SJCRH30 (cell line): ENCODE data around the gene L3MBTL1. TPM values are rescaled to one million over a fixed set of nuclear protein-coding genes. Genes with fewer than 3 reads are reported as not detected.

Source experiments
- DNase-seq, 2 experiments: peaks; one replicate each; pipeline ENCODE4 v3.0.0-alpha.2; 2015 to 2020
- H3K27ac ChIP-seq: fragments of 250-450 bp; sonication (Bioruptor Pico); 2 replicates; pipeline ENCODE4 v1.5.1; 2020; ENCODE audit warnings: mild to moderate bottlenecking, moderate library complexity
- H3K27me3 ChIP-seq: fragments of 250-450 bp; sonication (Bioruptor Pico); 2 replicates; pipeline ENCODE4 v1.5.1; 2020; ENCODE audit warnings: mild to moderate bottlenecking, moderate library complexity
- H3K36me3 ChIP-seq: fragments of 250-450 bp; sonication (Bioruptor Pico); 2 replicates; pipeline ENCODE4 v1.5.1; 2020; ENCODE audit warnings: mild to moderate bottlenecking, moderate library complexity
- H3K4me1 ChIP-seq: fragments of 250-450 bp; sonication (Bioruptor Pico); 2 replicates; pipeline ENCODE4 v1.5.1; 2020; ENCODE audit warnings: mild to moderate bottlenecking, moderate library complexity
- H3K4me3 ChIP-seq: fragments of 250-450 bp; sonication (Bioruptor Pico); 2 replicates; pipeline ENCODE4 v1.5.1; 2020; ENCODE audit warnings: mild to moderate bottlenecking, moderate library complexity
- H3K9me3 ChIP-seq: fragments of 250-450 bp; sonication (Bioruptor Pico); replicated peaks from 2 replicates; pipeline ENCODE4 v1.5.1; 2020; ENCODE audit warnings: mild to moderate bottlenecking, moderate library complexity
- total RNA-seq: library from RNA; depleted of rRNA; stranded (reverse); fragments of >200 nt; shearing (Covaris generic); gene quantifications from 2 replicates; pipeline ENCODE4 v1.2.3, GENCODE V29; 2014

Gene L3MBTL1
- total RNA-seq, 1 experiment from 2014 or later = 6.5 TPM

DNA sequence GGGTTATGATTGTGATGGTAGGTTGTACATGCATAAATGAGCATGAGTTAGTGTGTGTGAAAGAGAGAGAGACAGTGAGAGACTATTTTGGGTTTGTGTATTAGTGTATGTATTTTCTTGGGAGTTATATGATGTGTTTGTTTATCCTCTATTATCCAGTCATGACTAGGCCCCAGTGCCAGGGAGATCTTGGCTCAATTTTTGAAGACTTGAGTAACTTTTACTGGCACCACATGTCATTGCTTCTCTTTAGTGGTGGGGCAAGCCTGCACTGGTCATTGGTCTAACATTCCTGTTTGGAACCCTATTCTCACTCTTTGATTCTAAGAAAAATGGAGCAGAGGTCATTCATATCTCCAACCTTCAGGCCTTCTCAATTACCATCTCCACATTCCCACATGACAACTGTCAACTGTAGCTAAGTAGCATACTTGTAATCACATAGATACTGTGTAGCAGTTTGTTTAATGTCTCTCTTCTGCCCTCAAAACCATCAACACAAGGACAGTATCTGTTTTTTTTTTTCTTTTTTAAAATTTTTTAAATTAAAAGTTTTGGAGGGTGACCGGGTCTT lies 8.8 kb downstream of the L3MBTL1 start:
- Histone ChIP-seq H3K36me3 (0 out of 2 replicates have a peak, but pooled peaks cover 3% of the 10 kb centered on the region), H3K4me1 (no peaks in the 10 kb centered on the region), H3K27me3 (no peaks in the 10 kb centered on the region), H3K27ac (no peak overlapping the region), H3K4me3 (no peak overlapping the region), H3K9me3 (peaks cover 5% of the 10 kb centered on the region; the same call in 1 of the 2 replicates)
- no peak for DNase-seq

DNA sequence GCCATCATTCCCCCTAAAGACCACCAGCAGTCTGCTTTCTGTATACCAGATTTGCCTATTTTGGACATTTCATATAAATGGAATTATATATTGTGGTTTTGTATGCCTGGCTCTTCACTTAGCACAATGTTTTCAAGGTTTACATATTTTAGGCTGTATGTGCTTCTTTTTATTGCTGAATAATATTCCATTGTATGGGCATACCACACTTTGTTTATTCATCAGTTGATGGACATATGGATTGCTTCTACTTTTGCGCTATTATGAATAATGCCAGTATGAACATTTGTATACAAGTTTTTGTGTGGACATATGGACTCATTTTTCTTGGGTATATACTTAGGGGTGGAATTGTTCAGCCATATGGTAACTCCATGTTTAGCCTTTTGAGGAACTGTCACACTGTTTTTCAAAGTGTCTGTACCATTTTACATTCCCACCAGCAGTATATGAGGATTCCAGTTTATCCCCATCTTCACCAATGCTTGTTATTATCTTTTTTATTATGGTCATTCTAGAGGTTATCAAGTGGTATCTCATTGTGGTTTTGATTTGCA lies 12.7 kb downstream of the L3MBTL1 start:
- H3K27ac ChIP-seq = no peak overlapping the region
- peaks cover 5% of the 10 kb centered on the region; the same call in 1 of the 2 replicates for H3K9me3 ChIP-seq
- no peaks in the 10 kb centered on the region for H3K27me3 ChIP-seq
- DNase-seq = no peak
- 0 out of 2 replicates have a peak, but pooled peaks cover 3% of the 10 kb centered on the region for H3K36me3 ChIP-seq
- H3K4me3 ChIP-seq = no peak overlapping the region
- no peaks in the 10 kb centered on the region for H3K4me1 ChIP-seq

DNA sequence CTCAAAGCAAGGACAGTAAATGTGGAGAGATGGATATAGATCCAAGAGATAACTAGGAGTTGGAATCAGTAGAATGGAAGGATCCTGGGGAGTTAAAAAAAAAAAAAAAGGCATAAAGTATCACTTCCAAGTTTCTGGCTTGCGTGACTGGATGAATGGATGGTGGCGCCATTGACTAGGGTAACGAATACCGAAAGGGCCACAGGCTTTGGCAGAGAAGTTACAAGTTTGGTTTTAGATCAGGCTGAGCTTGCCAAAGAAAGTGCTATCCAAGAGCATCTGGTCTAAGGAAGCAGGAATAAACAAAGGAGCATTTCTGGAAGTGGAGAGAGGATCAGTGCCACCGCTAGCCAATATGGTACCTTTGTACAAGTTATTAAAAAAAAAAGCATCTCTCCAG lies 17.5 kb downstream of the L3MBTL1 start:
- H3K4me3 ChIP-seq = no peak overlapping the region
- no peaks in the 10 kb centered on the region; the same call in 1 of the 2 replicates for H3K27me3 ChIP-seq
- H3K4me1 ChIP-seq = no peaks in the 10 kb centered on the region
- no peak for DNase-seq
- H3K27ac ChIP-seq = no peak overlapping the region
- 0 out of 2 replicates have a peak, but pooled peaks cover 2% of the 10 kb centered on the region for H3K36me3 ChIP-seq
- peaks cover 3% of the 10 kb centered on the region; the same call in 1 of the 2 replicates for H3K9me3 ChIP-seq

DNA sequence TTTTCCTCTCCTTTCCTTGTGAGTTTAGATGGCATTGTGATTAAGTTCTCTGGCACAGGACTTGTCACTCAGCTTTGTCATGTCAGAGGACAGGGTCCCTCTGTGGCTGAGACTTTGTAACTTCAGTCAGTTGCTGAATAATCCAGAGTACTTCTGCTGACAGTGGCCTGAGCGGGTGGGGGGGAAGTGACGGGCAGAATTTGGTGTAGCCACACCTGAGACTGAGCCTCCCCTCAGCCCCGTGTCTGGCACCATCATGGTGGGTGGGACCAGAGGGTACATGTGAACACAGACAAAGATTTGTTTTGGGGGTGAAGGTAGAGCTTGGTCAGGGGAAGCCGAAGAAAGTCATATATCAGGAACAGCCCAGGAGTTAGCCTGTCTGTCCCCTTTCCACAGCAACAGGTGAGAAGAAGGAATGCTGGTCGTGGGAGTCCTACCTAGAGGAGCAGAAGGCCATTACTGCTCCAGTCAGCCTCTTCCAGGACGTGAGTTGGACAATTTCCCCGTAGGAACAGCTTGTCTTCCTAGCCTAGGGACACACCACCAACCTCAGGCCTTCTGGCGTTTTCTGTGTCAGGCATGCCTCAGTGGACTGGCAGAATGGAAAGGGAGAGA lies 20.9 kb downstream of the L3MBTL1 start:
- Histone ChIP-seq H3K4me3 (no peak overlapping the region), H3K9me3 (no peaks in the 10 kb centered on the region), H3K27ac (no peak overlapping the region), H3K36me3 (no peaks in the 10 kb centered on the region), H3K4me1 (no peaks in the 10 kb centered on the region), H3K27me3 (no peaks in the 10 kb centered on the region; the same call in 1 of the 2 replicates)
- DNase-seq = no peak

DNA sequence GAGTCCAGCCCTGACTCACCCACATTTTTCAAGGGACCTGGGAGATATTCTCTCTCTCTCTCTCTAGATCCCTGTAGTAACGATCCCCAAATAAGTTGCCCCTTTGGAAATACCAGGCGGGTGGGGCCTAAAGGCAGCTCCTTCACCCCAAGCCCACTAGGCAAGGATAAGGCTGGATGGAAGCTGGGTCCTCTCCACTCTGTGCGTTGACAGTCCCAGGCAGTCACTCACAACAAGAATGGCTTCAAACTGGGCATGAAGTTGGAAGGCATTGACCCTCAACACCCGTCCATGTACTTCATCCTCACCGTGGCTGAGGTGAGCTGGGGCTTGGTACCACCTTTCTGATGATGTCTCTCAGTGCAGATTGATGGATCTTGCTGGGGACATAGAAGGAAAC lies 21.6 kb downstream of the L3MBTL1 start:
- H3K27me3 ChIP-seq = no peaks in the 10 kb centered on the region; the same call in 1 of the 2 replicates
- no peak overlapping the region for H3K4me3 ChIP-seq
- H3K4me1 ChIP-seq = no peaks in the 10 kb centered on the region
- no peak for DNase-seq
- H3K27ac ChIP-seq = no peak overlapping the region
- no peaks in the 10 kb centered on the region for H3K36me3 ChIP-seq
- H3K9me3 ChIP-seq = no peaks in the 10 kb centered on the region

DNA sequence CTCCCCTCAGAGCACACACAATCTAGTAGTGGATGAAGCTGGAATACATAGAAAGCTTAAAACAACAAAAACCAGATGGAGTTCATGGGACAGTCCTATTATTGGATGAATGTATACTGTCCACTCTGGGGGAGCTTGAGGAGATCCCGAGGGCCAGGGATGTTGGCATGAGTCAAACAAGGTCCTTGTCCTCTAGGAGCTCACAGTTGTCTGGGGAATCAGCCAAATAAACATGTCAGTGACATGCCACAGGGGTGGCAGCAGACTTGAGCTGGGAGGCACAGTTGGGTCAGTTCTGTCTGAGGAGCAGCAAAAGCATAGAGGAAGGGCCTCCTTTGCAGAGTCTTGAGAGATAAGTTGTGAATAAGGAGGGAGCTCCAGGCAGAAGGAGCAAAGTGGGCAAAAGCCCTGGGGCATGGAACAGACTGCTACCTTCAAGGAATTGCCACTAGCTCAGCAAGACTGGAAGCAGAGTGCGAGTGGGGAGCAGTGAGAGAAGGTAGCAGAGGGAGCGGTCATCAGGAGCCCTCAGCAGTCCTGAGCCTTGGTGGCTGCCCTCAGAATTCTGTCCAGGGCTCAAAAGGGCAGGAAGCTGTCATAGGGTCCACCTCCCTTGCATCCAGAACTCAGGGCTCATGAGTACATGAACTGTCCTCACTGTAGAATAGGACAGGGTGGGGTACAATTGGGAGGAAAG lies 22.1 kb downstream of the L3MBTL1 start:
- H3K27ac ChIP-seq = no peak overlapping the region
- no peaks in the 10 kb centered on the region; the same call in 1 of the 2 replicates for H3K27me3 ChIP-seq
- no peaks in the 10 kb centered on the region for H3K9me3 ChIP-seq
- H3K4me1 ChIP-seq = no peaks in the 10 kb centered on the region
- no peak for DNase-seq
- no peaks in the 10 kb centered on the region for H3K36me3 ChIP-seq
- H3K4me3 ChIP-seq = no peak overlapping the region

DNA sequence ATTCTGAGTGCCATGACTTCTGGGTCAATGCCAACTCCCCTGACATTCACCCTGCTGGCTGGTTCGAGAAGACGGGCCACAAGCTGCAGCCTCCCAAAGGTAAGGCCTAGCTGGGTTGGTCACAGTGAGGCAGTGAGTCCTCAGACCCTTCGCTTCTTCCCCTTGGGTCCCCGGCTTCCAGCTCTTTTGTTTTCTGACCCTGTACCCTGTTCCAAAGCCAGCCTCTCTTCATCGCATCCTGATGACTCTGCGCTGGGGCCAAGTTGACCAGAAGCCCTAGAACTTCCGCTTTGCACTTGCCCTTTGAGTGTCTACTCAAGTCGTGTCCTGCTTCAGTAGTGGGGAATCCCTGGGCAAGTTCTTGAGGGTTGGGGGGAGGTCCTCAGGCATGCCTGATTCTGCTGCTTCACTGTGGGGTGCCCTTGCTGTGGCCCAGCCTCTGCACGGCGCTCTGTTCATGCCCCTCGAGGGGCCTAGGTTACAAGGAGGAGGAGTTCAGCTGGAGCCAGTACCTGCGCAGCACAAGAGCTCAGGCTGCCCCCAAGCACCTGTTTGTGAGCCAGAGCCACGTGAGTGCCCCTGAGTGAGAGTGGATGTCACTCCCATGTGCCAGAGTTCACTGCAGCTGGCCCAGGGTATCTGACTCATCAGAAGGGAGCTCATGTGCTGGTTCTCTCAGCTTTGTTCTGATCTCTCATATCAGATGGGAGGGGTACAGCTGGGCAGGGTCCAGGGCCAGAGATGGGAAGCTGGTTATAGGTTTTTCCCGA lies 23.0 kb downstream of the L3MBTL1 start:
- DNase-seq = no peak
- Histone ChIP-seq H3K36me3 (no peaks in the 10 kb centered on the region), H3K27ac (no peak overlapping the region)

DNA sequence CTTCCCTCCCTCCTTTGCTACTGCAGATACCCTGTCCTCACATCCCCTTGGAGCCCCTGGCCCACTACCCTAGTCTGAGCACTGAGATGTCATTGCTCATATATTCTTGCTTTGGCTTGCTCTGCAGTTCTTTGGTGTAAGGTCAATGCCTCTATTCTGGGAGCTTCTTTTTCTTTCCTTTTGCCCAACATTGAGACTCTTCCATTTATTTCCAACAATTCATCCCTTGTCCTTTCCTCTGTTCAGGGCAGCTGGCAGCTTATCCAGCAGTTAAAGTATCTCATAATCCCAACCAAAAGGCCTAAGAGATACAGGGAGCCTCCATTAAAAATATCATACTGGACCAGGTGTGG lies 23.6 kb downstream of the L3MBTL1 start:
- H3K4me1 ChIP-seq = no peaks in the 10 kb centered on the region
- H3K9me3 ChIP-seq = no peaks in the 10 kb centered on the region
- no peak overlapping the region for H3K4me3 ChIP-seq
- no peaks in the 10 kb centered on the region for H3K36me3 ChIP-seq
- no peak for DNase-seq
- H3K27ac ChIP-seq = no peak overlapping the region
- H3K27me3 ChIP-seq = no peaks in the 10 kb centered on the region; the same call in 1 of the 2 replicates

More for the DNA sequence above, 23.0 kb downstream of the L3MBTL1 start:
- H3K9me3 ChIP-seq = no peaks in the 10 kb centered on the region
- H3K27me3 ChIP-seq = no peaks in the 10 kb centered on the region; the same call in 1 of the 2 replicates
- H3K4me3 ChIP-seq = no peak overlapping the region
- H3K4me1 ChIP-seq = no peaks in the 10 kb centered on the region

DNA sequence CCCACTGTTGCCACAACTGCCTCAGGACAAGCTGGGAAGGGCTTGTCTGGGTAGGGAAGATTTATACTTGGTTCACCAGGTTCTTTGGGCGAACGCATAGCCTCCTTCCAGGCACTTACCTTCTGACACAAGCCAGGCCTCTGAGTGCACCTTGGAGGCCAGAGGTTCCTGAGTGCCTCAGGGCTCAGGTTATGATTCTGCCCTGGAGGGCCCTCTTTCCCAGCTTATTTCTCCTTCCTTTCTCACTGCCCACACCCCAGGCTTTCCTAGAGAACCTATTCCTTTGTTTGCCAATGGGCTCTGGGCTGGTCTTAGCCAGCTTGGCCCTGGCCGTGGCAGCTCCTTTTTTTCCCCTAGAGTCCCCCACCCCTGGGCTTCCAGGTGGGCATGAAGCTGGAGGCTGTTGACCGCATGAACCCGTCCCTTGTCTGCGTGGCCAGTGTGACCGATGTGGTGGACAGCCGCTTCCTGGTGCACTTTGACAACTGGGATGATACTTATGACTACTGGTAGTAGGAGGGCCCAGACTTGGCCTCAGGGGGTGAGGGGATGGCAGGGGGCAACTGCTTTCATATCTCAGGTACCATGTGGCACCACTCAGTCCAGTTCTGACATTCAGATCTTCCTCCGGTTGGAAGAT lies 25.0 kb downstream of the L3MBTL1 start:
- Histone ChIP-seq H3K27me3 (no peaks in the 10 kb centered on the region), H3K4me3 (no peak overlapping the region), H3K4me1 (no peaks in the 10 kb centered on the region), H3K36me3 (no peaks in the 10 kb centered on the region), H3K9me3 (no peaks in the 10 kb centered on the region), H3K27ac (no peak overlapping the region)
- DNase-seq = no peak

DNA sequence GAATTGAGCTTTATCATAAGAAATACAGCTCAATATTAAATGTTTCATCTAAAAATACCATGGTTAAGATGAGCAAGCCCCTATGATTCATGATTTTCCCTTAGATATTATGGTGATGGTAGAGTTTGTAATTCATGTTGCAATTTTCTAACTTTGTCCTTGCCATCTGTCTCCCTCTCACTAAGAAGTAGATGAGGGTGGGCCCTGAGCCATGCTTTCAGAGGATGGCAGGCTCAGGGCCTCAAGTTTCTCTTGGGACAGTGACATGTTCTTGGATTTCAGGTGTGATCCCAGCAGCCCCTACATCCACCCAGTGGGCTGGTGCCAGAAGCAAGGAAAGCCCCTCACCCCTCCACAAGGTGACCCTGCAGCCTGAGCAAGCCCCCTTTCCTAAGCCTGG lies 25.6 kb downstream of the L3MBTL1 start:
- Histone ChIP-seq H3K36me3 (no peaks in the 10 kb centered on the region), H3K9me3 (no peaks in the 10 kb centered on the region), H3K27me3 (no peaks in the 10 kb centered on the region), H3K4me1 (no peaks in the 10 kb centered on the region), H3K4me3 (no peak overlapping the region), H3K27ac (no peak overlapping the region)
- no peak for DNase-seq

DNA sequence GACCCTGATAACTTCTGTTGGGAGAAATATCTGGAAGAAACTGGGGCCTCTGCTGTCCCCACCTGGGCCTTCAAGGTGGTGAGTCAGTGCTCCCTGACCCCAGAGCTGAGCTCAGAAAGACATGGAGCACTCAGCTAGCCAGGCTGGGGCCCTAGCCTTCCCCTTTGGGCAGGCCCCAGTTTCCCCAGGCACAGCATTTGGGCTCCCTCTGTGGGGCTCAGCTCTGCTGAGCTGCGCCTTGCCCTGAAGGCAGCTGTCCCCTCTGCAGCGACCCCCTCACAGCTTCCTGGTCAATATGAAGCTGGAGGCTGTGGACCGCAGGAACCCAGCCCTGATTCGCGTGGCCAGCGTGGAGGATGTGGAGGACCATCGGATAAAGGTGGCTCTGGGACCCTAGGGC lies 26.5 kb downstream of the L3MBTL1 start:
- Histone ChIP-seq H3K4me3 (no peak overlapping the region), H3K27me3 (no peaks in the 10 kb centered on the region), H3K36me3 (no peaks in the 10 kb centered on the region), H3K4me1 (no peaks in the 10 kb centered on the region), H3K9me3 (no peaks in the 10 kb centered on the region), H3K27ac (no peak overlapping the region)
- no peak for DNase-seq

DNA sequence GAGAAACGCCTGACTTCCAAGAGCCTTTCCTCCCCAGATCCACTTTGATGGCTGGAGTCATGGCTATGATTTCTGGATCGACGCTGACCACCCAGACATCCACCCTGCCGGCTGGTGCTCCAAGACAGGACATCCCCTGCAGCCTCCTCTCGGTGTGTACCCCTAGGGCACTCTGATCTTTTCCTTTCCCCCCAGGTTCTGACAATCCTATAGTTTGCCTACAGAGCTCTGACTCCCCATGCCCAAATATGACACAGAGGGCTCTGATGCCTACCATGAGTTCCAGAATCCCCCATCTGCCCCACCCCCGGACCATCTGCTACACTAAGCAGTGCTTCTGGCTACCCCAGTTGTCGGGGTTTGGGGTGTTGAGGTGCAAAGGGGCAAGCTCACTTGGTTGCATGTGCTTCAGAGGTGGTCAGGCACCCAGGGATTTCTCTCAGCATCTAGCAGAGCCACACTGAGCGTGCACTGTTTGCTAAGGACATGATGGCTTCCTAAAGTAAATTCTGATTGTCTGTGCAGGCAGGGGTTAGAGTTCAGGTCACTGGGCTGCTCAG lies 27.4 kb downstream of the L3MBTL1 start:
- no peak overlapping the region for H3K4me3 ChIP-seq
- H3K4me1 ChIP-seq = no peaks in the 10 kb centered on the region
- H3K27ac ChIP-seq = no peak overlapping the region
- H3K36me3 ChIP-seq = no peaks in the 10 kb centered on the region
- no peaks in the 10 kb centered on the region for H3K27me3 ChIP-seq
- no peaks in the 10 kb centered on the region for H3K9me3 ChIP-seq
- DNase-seq = no peak

DNA sequence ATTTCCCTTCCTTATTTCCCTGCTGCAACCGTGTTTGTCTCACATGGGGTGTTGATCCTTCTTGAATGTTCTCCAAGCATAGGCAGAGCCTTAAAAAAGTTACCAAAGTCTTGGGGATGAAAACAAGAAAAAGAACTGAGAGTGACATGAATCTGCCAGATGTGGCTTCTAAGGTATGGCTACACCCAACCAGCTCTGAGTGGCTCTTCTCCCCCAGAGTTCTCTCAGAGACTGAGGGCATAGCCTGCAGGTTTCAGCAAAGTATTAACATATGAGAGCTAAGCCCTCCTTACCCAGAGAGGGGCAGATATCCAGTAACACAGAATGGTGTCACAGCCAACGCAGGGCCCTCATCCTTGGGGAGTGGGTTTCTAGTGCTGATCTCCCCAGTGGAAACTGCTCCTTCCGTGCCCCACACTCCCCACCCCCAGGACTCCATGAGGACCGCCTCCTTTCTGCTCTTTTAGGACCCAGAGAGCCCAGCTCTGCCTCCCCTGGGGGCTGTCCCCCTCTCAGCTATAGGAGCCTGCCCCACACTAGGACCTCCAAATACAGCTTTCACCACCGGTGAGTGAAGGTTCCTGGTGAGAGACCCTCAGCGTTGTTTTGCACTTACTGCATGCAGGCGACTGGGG lies 28.0 kb downstream of the L3MBTL1 start:
- DNase-seq = no peak
- no peaks in the 10 kb centered on the region for H3K9me3 ChIP-seq

More for the DNA sequence above, 28.0 kb downstream of the L3MBTL1 start:
- no peak overlapping the region for H3K4me3 ChIP-seq
- H3K36me3 ChIP-seq = no peaks in the 10 kb centered on the region
- H3K4me1 ChIP-seq = no peaks in the 10 kb centered on the region
- H3K27me3 ChIP-seq = no peaks in the 10 kb centered on the region
- no peak overlapping the region for H3K27ac ChIP-seq
